HL-60 (cell line): Measurements from ENCODE around the gene ARHGEF12.

Source experiments
- DNase-seq, 2 experiments: peaks; one replicate each; pipeline ENCODE4 v3.0.0-alpha.2; 2010 to 2020; ENCODE audit warnings: low read depth in 1 of 2, low spot score in 1 of 2
- H3K27ac ChIP-seq: fragments of 250-450 bp; sonication (Bioruptor Pico); replicated peaks from 2 replicates; pipeline ENCODE4 v1.5.1; 2020; ENCODE audit warnings: mild to moderate bottlenecking, moderate library complexity
- H3K27me3 ChIP-seq: fragments of 250-450 bp; sonication (Bioruptor Pico); 2 replicates; pipeline ENCODE4 v1.5.1; 2021; ENCODE audit warnings: mild to moderate bottlenecking, moderate library complexity; ENCODE audit not compliant: insufficient read depth, poor library complexity, severe bottlenecking
- H3K4me3 ChIP-seq: replicated peaks from 2 replicates; pipeline ENCODE4 v1.5.1; 2011; ENCODE audit warnings: mild to moderate bottlenecking, control low read depth, low read length; ENCODE audit not compliant: insufficient read depth
- GABPA ChIP-seq: IDR thresholded peaks from 2 replicates; pipeline ENCODE4 v1.6.1; 2012; ENCODE audit warnings: low read depth
- POLR2AphosphoS5 ChIP-seq: IDR thresholded peaks from 2 replicates; pipeline ENCODE4 v1.6.1; 2012; ENCODE audit warnings: low read depth
- SPI1 ChIP-seq: IDR thresholded peaks from 2 replicates; pipeline ENCODE4 v1.6.1; 2012; ENCODE audit warnings: low read depth, mild to moderate bottlenecking, borderline replicate concordance
- TF ChIP-seq, protein P1 (sequence below): IDR thresholded peaks from one replicate; pipeline ENCODE4 v1.5.1; 2011; ENCODE audit warnings: low read length, control low read depth, inconsistent platforms; ENCODE audit not compliant: insufficient read depth
- TF ChIP-seq, protein P2 (sequence below): IDR thresholded peaks from 2 replicates; pipeline ENCODE4 v1.6.1; 2012; ENCODE audit warnings: low read depth; ENCODE audit not compliant: insufficient replicate concordance

ARHGEF12 gene

GRCh38 chr11:120465921-120466534, 129.8 kb downstream of the ARHGEF12 start:
- Histone ChIP-seq H3K27ac (no peak overlapping the region), H3K4me3 (no peak overlapping the region), H3K27me3 (no peaks in the 10 kb centered on the region)
- no peak for TF ChIP-seq POLR2AphosphoS5
- TF ChIP-seq, protein P1, sequence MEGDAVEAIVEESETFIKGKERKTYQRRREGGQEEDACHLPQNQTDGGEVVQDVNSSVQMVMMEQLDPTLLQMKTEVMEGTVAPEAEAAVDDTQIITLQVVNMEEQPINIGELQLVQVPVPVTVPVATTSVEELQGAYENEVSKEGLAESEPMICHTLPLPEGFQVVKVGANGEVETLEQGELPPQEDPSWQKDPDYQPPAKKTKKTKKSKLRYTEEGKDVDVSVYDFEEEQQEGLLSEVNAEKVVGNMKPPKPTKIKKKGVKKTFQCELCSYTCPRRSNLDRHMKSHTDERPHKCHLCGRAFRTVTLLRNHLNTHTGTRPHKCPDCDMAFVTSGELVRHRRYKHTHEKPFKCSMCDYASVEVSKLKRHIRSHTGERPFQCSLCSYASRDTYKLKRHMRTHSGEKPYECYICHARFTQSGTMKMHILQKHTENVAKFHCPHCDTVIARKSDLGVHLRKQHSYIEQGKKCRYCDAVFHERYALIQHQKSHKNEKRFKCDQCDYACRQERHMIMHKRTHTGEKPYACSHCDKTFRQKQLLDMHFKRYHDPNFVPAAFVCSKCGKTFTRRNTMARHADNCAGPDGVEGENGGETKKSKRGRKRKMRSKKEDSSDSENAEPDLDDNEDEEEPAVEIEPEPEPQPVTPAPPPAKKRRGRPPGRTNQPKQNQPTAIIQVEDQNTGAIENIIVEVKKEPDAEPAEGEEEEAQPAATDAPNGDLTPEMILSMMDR: no peak
- TF ChIP-seq GABPA: no peak
- TF ChIP-seq, protein P2, sequence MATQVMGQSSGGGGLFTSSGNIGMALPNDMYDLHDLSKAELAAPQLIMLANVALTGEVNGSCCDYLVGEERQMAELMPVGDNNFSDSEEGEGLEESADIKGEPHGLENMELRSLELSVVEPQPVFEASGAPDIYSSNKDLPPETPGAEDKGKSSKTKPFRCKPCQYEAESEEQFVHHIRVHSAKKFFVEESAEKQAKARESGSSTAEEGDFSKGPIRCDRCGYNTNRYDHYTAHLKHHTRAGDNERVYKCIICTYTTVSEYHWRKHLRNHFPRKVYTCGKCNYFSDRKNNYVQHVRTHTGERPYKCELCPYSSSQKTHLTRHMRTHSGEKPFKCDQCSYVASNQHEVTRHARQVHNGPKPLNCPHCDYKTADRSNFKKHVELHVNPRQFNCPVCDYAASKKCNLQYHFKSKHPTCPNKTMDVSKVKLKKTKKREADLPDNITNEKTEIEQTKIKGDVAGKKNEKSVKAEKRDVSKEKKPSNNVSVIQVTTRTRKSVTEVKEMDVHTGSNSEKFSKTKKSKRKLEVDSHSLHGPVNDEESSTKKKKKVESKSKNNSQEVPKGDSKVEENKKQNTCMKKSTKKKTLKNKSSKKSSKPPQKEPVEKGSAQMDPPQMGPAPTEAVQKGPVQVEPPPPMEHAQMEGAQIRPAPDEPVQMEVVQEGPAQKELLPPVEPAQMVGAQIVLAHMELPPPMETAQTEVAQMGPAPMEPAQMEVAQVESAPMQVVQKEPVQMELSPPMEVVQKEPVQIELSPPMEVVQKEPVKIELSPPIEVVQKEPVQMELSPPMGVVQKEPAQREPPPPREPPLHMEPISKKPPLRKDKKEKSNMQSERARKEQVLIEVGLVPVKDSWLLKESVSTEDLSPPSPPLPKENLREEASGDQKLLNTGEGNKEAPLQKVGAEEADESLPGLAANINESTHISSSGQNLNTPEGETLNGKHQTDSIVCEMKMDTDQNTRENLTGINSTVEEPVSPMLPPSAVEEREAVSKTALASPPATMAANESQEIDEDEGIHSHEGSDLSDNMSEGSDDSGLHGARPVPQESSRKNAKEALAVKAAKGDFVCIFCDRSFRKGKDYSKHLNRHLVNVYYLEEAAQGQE: no peak
- no peak for TF ChIP-seq SPI1
- no peak for DNase-seq

DNA sequence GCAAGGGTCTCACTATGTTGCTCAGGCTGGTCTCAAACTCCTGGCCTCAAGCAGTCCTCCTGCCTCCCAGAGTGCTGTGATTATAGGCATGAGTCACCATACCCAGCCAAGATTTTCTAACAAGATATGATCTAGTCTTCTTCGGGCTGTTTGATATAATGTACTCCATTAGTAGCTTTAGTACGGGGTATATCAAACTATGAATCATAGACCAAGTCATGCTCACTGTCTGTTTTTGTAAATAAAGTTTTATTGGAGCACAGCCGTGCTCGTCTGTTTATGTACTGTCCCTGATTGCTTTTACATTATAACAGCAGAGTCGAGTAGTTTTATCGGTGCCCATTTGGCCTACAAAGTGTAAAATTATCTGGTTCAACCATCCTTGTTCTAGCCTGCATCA, 131.4 kb downstream of the ARHGEF12 start:
- Histone ChIP-seq H3K4me3 (no peak overlapping the region), H3K27ac (no peak overlapping the region), H3K27me3 (peaks cover 3% of the 10 kb centered on the region)
- no peak for DNase-seq
- TF ChIP-seq, protein P1: no peak
- no peak for TF ChIP-seq SPI1
- TF ChIP-seq GABPA: no peak
- TF ChIP-seq, protein P2: no peak
- TF ChIP-seq POLR2AphosphoS5: no peak

- Histone ChIP-seq H3K27me3 (peaks cover 11% of the 10 kb centered on the region), H3K4me3 (no peak overlapping the region), H3K27ac (no peak overlapping the region)
- TF ChIP-seq GABPA: no peak
- TF ChIP-seq POLR2AphosphoS5: no peak
- no peak for TF ChIP-seq SPI1
- TF ChIP-seq, protein P2: no peak
- TF ChIP-seq, protein P1: no peak
- no peak for DNase-seq
Observed at GRCh38 chr11:120471131-120471530, 134.9 kb downstream of the ARHGEF12 start.
